ENCODE data around the gene MACO1. TPM values are rescaled to one million over a fixed set of nuclear protein-coding genes. Genes with fewer than 3 reads are reported as not detected.

MACO1 gene
- total and polyA plus RNA-seq, 2 of the 13 experiments (the other 11 are each of a cell fraction or from before 2014, with no cell fraction given): 9.7 to 17.0 TPM

DNA sequence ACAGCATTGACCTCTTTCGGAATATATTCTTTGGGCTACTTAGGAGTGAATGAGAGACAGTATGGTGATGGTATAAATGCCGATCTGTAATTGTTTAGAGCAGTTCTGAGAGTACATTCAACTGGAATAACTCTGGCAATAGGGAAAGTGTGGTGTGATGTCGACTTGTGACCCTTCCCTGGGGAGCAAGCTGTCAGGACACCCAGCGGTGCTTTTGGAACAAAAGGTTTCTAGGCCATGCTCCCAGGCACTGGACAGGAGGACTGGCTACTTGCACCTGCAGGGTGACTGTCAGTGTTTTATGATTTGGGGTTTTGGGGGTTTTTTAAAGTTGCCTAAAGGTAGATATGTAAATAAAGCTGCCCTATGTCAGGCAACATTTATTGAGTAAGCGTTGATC lies 50.9 kb downstream of the MACO1 start:
- FAIRE-seq (no peak), DNase-seq (ENCODE audit: low spot score) (no peak), ATAC-seq (no peak)
- H3K4me2 ChIP-seq (ENCODE audit: low read depth, low read length): no peak overlapping the region
- no peak overlapping the region for H3K9ac ChIP-seq (ENCODE audit: insufficient read depth, low read depth, low read length)
- H4K20me1 ChIP-seq (ENCODE audit: insufficient read depth, low read length): no peaks in the 10 kb centered on the region
- peaks cover 6 to 31% of the 10 kb centered on the region in 2 experiments for H3K36me3 ChIP-seq (replicated peaks in 1 of 2; ENCODE audit: control insufficient read depth in 1 of 2, insufficient read depth in 2 of 2, low read length in 2 of 2)
- in situ Hi-C loops (cut with HindIII; ENCODE audit: extremely low pct_ligation_motif_present, low pct_unique_long_range_greater_than_20kb) (no loop called here), intact Hi-C loops (cut with micrococcal nuclease; ENCODE audit: unreplicated experiment) (no loop called here)
- no peak overlapping the region for H3K27ac ChIP-seq (ENCODE audit: extremely low read length, insufficient read depth, low read length)
- no peaks in the 10 kb centered on the region for H3K9me3 ChIP-seq (ENCODE audit: low read length)
- H3K27me3 ChIP-seq (ENCODE audit: control insufficient read depth in 1 of 2, insufficient read depth in 2 of 2, low read length in 2 of 2): no peaks in the 10 kb centered on the region
- no peaks in the 10 kb centered on the region for H3K79me2 ChIP-seq (ENCODE audit: insufficient read depth, low read length)
- CTCF ChIA-PET (ENCODE audit: low intra/inter-chr PET ratio, low total read pairs): no interaction called here
- TF ChIP-seq, protein P1, sequence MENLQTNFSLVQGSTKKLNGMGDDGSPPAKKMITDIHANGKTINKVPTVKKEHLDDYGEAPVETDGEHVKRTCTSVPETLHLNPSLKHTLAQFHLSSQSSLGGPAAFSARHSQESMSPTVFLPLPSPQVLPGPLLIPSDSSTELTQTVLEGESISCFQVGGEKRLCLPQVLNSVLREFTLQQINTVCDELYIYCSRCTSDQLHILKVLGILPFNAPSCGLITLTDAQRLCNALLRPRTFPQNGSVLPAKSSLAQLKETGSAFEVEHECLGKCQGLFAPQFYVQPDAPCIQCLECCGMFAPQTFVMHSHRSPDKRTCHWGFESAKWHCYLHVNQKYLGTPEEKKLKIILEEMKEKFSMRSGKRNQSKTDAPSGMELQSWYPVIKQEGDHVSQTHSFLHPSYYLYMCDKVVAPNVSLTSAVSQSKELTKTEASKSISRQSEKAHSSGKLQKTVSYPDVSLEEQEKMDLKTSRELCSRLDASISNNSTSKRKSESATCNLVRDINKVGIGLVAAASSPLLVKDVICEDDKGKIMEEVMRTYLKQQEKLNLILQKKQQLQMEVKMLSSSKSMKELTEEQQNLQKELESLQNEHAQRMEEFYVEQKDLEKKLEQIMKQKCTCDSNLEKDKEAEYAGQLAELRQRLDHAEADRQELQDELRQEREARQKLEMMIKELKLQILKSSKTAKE (CRISPR knock-in tag; IDR thresholded peaks at IDR 0.05; ENCODE audit: borderline replicate concordance): no peak
- no peak for TF ChIP-seq MEIS2 (CRISPR knock-in tag; IDR thresholded peaks at IDR 0.05)
- H3K4me1 ChIP-seq (ENCODE audit: insufficient read depth, low read length): peaks cover 18% of the 10 kb centered on the region
- no peak overlapping the region for H3K4me3 ChIP-seq (replicated peaks in 1 of 3; ENCODE audit: insufficient read depth in 1 of 3, low read depth in 2 of 3, low read length in 3 of 3)
- POLR2A ChIA-PET: interaction anchor here (1.7 kb wide), 1 partner anchor 20 kb away, joined by 4 read pairs; no protein-coding TSS in a partner anchor
- H2AFZ ChIP-seq (ENCODE audit: low read length): no peak overlapping the region
- BruUV-seq (replicated peaks): no TSS peak
- WGBS (ENCODE audit: low lambda C conversion rate): over 99% methylated on average over 5 of the region's 5 CpGs

DNA sequence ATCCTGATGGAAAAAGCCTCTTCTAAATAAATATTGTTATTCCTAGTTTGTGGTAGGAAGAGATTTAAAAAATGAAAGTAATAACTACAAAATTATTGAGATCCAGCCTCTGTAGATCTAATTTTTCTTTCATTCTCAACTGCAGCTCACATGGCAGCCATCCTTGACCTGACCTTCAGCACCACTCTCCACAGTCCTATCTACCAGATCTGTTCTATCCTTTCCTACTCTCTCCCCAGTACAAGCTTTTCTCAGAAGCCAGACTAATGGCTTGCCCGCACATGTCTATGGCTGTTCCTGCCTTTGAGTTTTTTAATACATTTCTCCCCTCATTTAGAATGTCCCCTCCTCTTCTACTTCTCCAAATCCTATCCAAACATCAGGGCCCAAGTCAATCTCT lies 51.5 kb downstream of the MACO1 start:
- ATAC-seq: no peak
- no peaks in the 10 kb centered on the region for H3K9me3 ChIP-seq (ENCODE audit: low read length)
- BruUV-seq (replicated peaks): no TSS peak
- no peak overlapping the region for H2AFZ ChIP-seq (ENCODE audit: low read length)
- in situ Hi-C loops (cut with HindIII; ENCODE audit: extremely low pct_ligation_motif_present, low pct_unique_long_range_greater_than_20kb): no loop called here
- ChIA-PET POLR2A (interaction anchor here (1.7 kb wide), 1 partner anchor 19 kb away, joined by 4 read pairs; no protein-coding TSS in a partner anchor), CTCF (ENCODE audit: low intra/inter-chr PET ratio, low total read pairs) (no interaction called here)
- no peak for DNase-seq (ENCODE audit: low spot score)
- peaks cover 18% of the 10 kb centered on the region for H3K4me1 ChIP-seq (ENCODE audit: insufficient read depth, low read length)
- H3K27me3 ChIP-seq (ENCODE audit: control insufficient read depth in 1 of 2, insufficient read depth in 2 of 2, low read length in 2 of 2): no peaks in the 10 kb centered on the region
- FAIRE-seq: no peak
- no peak overlapping the region for H3K4me3 ChIP-seq (replicated peaks in 1 of 3; ENCODE audit: insufficient read depth in 1 of 3, low read depth in 2 of 3, low read length in 3 of 3)
- 97% methylated on average over 1 of the region's 1 CpG for WGBS (ENCODE audit: low lambda C conversion rate)
- no peaks in the 10 kb centered on the region for H3K79me2 ChIP-seq (ENCODE audit: insufficient read depth, low read length)
- peaks cover 9 to 36% of the 10 kb centered on the region in 2 experiments for H3K36me3 ChIP-seq (replicated peaks in 1 of 2; ENCODE audit: control insufficient read depth in 1 of 2, insufficient read depth in 2 of 2, low read length in 2 of 2)
- no peak overlapping the region for H3K9ac ChIP-seq (ENCODE audit: insufficient read depth, low read depth, low read length)
- H4K20me1 ChIP-seq (ENCODE audit: insufficient read depth, low read length): no peaks in the 10 kb centered on the region
- TF ChIP-seq ZNF782 (CRISPR knock-in tag; IDR thresholded peaks at IDR 0.05; ENCODE audit: borderline replicate concordance) (no peak), NFIB (CRISPR knock-in tag; IDR thresholded peaks at IDR 0.05; ENCODE audit: borderline replicate concordance) (no peak), RXRB (CRISPR knock-in tag; IDR thresholded peaks at IDR 0.05; ENCODE audit: borderline replicate concordance) (no peak), DPF2 (CRISPR knock-in tag; IDR thresholded peaks at IDR 0.05; ENCODE audit: borderline replicate concordance, low read depth) (no peak)
- TF ChIP-seq, protein P2, sequence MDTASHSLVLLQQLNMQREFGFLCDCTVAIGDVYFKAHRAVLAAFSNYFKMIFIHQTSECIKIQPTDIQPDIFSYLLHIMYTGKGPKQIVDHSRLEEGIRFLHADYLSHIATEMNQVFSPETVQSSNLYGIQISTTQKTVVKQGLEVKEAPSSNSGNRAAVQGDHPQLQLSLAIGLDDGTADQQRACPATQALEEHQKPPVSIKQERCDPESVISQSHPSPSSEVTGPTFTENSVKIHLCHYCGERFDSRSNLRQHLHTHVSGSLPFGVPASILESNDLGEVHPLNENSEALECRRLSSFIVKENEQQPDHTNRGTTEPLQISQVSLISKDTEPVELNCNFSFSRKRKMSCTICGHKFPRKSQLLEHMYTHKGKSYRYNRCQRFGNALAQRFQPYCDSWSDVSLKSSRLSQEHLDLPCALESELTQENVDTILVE (CRISPR knock-in tag; IDR thresholded peaks at IDR 0.05): no peak
- TF ChIP-seq, protein P3, sequence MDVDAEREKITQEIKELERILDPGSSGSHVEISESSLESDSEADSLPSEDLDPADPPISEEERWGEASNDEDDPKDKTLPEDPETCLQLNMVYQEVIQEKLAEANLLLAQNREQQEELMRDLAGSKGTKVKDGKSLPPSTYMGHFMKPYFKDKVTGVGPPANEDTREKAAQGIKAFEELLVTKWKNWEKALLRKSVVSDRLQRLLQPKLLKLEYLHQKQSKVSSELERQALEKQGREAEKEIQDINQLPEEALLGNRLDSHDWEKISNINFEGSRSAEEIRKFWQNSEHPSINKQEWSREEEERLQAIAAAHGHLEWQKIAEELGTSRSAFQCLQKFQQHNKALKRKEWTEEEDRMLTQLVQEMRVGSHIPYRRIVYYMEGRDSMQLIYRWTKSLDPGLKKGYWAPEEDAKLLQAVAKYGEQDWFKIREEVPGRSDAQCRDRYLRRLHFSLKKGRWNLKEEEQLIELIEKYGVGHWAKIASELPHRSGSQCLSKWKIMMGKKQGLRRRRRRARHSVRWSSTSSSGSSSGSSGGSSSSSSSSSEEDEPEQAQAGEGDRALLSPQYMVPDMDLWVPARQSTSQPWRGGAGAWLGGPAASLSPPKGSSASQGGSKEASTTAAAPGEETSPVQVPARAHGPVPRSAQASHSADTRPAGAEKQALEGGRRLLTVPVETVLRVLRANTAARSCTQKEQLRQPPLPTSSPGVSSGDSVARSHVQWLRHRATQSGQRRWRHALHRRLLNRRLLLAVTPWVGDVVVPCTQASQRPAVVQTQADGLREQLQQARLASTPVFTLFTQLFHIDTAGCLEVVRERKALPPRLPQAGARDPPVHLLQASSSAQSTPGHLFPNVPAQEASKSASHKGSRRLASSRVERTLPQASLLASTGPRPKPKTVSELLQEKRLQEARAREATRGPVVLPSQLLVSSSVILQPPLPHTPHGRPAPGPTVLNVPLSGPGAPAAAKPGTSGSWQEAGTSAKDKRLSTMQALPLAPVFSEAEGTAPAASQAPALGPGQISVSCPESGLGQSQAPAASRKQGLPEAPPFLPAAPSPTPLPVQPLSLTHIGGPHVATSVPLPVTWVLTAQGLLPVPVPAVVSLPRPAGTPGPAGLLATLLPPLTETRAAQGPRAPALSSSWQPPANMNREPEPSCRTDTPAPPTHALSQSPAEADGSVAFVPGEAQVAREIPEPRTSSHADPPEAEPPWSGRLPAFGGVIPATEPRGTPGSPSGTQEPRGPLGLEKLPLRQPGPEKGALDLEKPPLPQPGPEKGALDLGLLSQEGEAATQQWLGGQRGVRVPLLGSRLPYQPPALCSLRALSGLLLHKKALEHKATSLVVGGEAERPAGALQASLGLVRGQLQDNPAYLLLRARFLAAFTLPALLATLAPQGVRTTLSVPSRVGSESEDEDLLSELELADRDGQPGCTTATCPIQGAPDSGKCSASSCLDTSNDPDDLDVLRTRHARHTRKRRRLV (CRISPR knock-in tag; IDR thresholded peaks at IDR 0.05): no peak
- H3K27ac ChIP-seq (ENCODE audit: extremely low read length, insufficient read depth, low read length): no peak overlapping the region
- intact Hi-C loops (cut with micrococcal nuclease; ENCODE audit: unreplicated experiment): no loop called here
- no peak overlapping the region for H3K4me2 ChIP-seq (ENCODE audit: low read depth, low read length)

All from HepG2 (cell line).